Neural progenitor cell (in vitro differentiated cells): ENCODE results near the gene FHAD1.

ENCODE experiments used
- CTCF ChIP-seq: fragments of 200-600 bp; sonication (generic); IDR thresholded peaks from 2 replicates; pipeline ENCODE4 v1.5.1; 2017; ENCODE audit warnings: antibody characterized with exemption, mild to moderate bottlenecking
- EZH2phosphoT487 ChIP-seq: fragments of 200-600 bp; sonication (generic); IDR thresholded peaks from 2 replicates; pipeline ENCODE4 v1.6.1; 2017; ENCODE audit warnings: antibody characterized with exemption

GRCh38 chr1:15352128-15352957, 105.3 kb downstream of the FHAD1 start:
- TF ChIP-seq CTCF (no peak), EZH2phosphoT487 (no peak)
